Measurements from ENCODE around the gene GPN2.

- TF ChIP-seq CTCF (conservative IDR thresholded peaks at IDR 0.05): no peak
- no peak for TF ChIP-seq EZH2 (IDR thresholded peaks at IDR 0.05; ENCODE audit: low read depth)
Measured at GRCh38 chr1:26882696-26883463, 7.2 kb downstream of the GPN2 start.

All from PC-9 (cell line).